Endothelial cell of umbilical vein (primary cell): ENCODE results near the gene NPSR1. TPM values are rescaled to one million over a fixed set of nuclear protein-coding genes. Genes with fewer than 3 reads are reported as not detected.

Source experiments
- BruUV-seq: library from RNA; stranded (reverse); fragments of 400-500 nt; replicated peaks from 2 replicates; lab custom pipeline; 2021; lab: Mats Ljungman, UMichigan
- CTCF ChIA-PET: fragments of 300-600, 350-600 bp; sonication (Branson Sonifier 250); formaldehyde crosslinking; loops from one replicate; lab custom pipeline; 2021; ENCODE audit warnings: antibody characterized with exemption, inconsistent platforms; lab: Charles Lee
- POLR2A ChIA-PET: fragments of 300-600, 350-600 bp; sonication (Branson Sonifier 250); formaldehyde crosslinking; loops from one replicate; lab custom pipeline; 2021; ENCODE audit warnings: antibody characterized with exemption, inconsistent platforms; lab: Charles Lee
- DNase-seq: peaks from one replicate; pipeline ENCODE4 v3.0.0-alpha.2; 2011; ENCODE audit warnings: low read depth, low spot score
- FAIRE-seq: peaks from 2 replicates; lab custom pipeline; 2011; peaks lifted over from hg19 to GRCh38; lab: Jason Lieb, UNC
- H2AFZ ChIP-seq: 2 replicates; pipeline ENCODE4 v1.6.0; 2012; ENCODE audit warnings: low read depth, low read length, control low read depth, inconsistent platforms
- H3K27ac ChIP-seq: 2 replicates; pipeline ENCODE4 v1.5.1; 2011; ENCODE audit warnings: low read depth, mild to moderate bottlenecking, control low read depth, low read length, moderate library complexity; ENCODE audit not compliant: insufficient read depth
- H3K27me3 ChIP-seq, 2 experiments: 2 replicates each; pipeline versions ENCODE4 v1.6.0 to v1.6.1; 2011; ENCODE audit warnings: low read length in 2 of 2, mixed read lengths in 1 of 2; ENCODE audit not compliant: control insufficient read depth in 2 of 2, insufficient read depth in 2 of 2
- H3K36me3 ChIP-seq, 2 experiments: 2 replicates in 1 of 2; 3 replicates in 1 of 2; pipeline ENCODE4 v1.5.1; 2011; ENCODE audit warnings: low read length in 2 of 2, mild to moderate bottlenecking in 1 of 2, moderate library complexity in 1 of 2; ENCODE audit not compliant: control insufficient read depth in 2 of 2, insufficient read depth in 2 of 2; ENCODE audit errors: extremely low read depth in 1 of 2
- H3K4me1 ChIP-seq: 3 replicates; pipeline ENCODE4 v1.5.1; 2011; ENCODE audit warnings: mild to moderate bottlenecking, low read length; ENCODE audit not compliant: control insufficient read depth, insufficient read depth; ENCODE audit errors: extremely low read depth
- H3K4me2 ChIP-seq: 2 replicates; pipeline ENCODE4 v1.6.1; 2011; ENCODE audit warnings: low read length, control low read depth, mixed read lengths; ENCODE audit not compliant: insufficient read depth
- H3K4me3 ChIP-seq, 3 experiments: fragments of 200-600 bp in 1 of 3; sonication (generic), shearing (Covaris generic) in 1 of 3; replicated peaks in 1 of 3; 2 replicates each; pipeline ENCODE4 v1.5.1; 2011 to 2016; ENCODE audit warnings: control low read depth in 3 of 3, low read length in 3 of 3, mild to moderate bottlenecking in 2 of 3, inconsistent platforms in 1 of 3, low read depth in 1 of 3, moderate library complexity in 1 of 3; ENCODE audit not compliant: insufficient read depth in 1 of 3
- H3K79me2 ChIP-seq: 2 replicates; pipeline ENCODE4 v1.6.0; 2012; ENCODE audit warnings: low read length, inconsistent platforms; ENCODE audit not compliant: control insufficient read depth, insufficient read depth
- H3K9ac ChIP-seq: replicated peaks from 2 replicates; pipeline ENCODE3; 2011; ENCODE audit warnings: low read length, control low read depth; ENCODE audit not compliant: insufficient read depth; ENCODE audit errors: extremely low read depth
- H3K9me1 ChIP-seq: replicated peaks from 3 replicates; pipeline ENCODE4 v1.6.0; 2011; ENCODE audit warnings: mild to moderate bottlenecking, low read length; ENCODE audit not compliant: control insufficient read depth, insufficient read depth; ENCODE audit errors: extremely low read depth
- H3K9me3 ChIP-seq: replicated peaks from 2 replicates; pipeline ENCODE4 v1.5.1; 2012; ENCODE audit warnings: low read length, inconsistent platforms; ENCODE audit not compliant: control insufficient read depth, insufficient read depth
- H4K20me1 ChIP-seq: replicated peaks from 2 replicates; pipeline ENCODE3; 2011; ENCODE audit warnings: mild to moderate bottlenecking, low read length; ENCODE audit not compliant: control insufficient read depth, insufficient read depth; ENCODE audit errors: extremely low read depth
- EZH2 ChIP-seq: IDR thresholded peaks from 2 replicates; pipeline ENCODE4 v1.6.1; 2012; ENCODE audit warnings: borderline replicate concordance, low read depth, mild to moderate bottlenecking, moderate library complexity, low read length, inconsistent platforms; ENCODE audit not compliant: severe bottlenecking
- FOS ChIP-seq: IDR thresholded peaks from 2 replicates; pipeline ENCODE4 v1.6.1; 2011; ENCODE audit warnings: mild to moderate bottlenecking, low read length, moderate library complexity, borderline replicate concordance; ENCODE audit not compliant: insufficient read depth
- GATA2 ChIP-seq: IDR thresholded peaks from 2 replicates; pipeline ENCODE4 v1.7.0; 2011; ENCODE audit warnings: low read depth, mild to moderate bottlenecking, moderate library complexity, mixed read lengths, low read length; ENCODE audit not compliant: insufficient read length, insufficient read depth
- JUN ChIP-seq: IDR thresholded peaks from 2 replicates; pipeline ENCODE4 v1.6.1; 2011; ENCODE audit warnings: borderline replicate concordance, low read depth; ENCODE audit not compliant: insufficient read length, insufficient read depth
- MYC ChIP-seq: IDR thresholded peaks from one replicate; pipeline ENCODE4 v1.6.1; 2011; ENCODE audit warnings: mild to moderate bottlenecking, low read depth, low read length
- POLR2A ChIP-seq: IDR thresholded peaks from 2 replicates; pipeline ENCODE4 v1.6.1; 2012; ENCODE audit warnings: low read depth, mild to moderate bottlenecking, control low read depth, low read length
- POLR2AphosphoS5 ChIP-seq: IDR thresholded peaks from 2 replicates; pipeline ENCODE4 v1.6.1; 2012; ENCODE audit warnings: low read depth, mild to moderate bottlenecking, control low read depth, low read length, moderate library complexity; ENCODE audit not compliant: insufficient read depth
- dilution Hi-C: fragments of 300-500 bp; cut with MboI; formaldehyde crosslinking; loops from one replicate; pipeline ENCODE4 v1.15.0; 2019; ENCODE audit warnings: low sequenced_read_pairs; ENCODE audit not compliant: extremely low pct_ligation_motif_present
- intact Hi-C: fragments of 100-400 bp; cut with micrococcal nuclease; formaldehyde crosslinking; loops from one replicate; pipeline ENCODE4 v1.10.0; 2022
- polyA plus RNA-seq, 4 experiments: library from polyadenylated mRNA; depleted of rRNA in 3 of 4; stranded (reverse) in 3 of 4; unstranded in 1 of 4; fragments of >200 nt; gene quantifications; 2 replicates each; pipeline versions ENCODE4 v1.2.1 to v1.2.3, GENCODE V29; 2011 to 2012; ENCODE audit warnings: missing spikeins in 1 of 4
- total RNA-seq: library from RNA; stranded (reverse); gene quantifications from 2 replicates; pipeline ENCODE4 v1.2.3, GENCODE V29; 2021
- TF ChIP-seq, protein P1 (sequence below): IDR thresholded peaks from 2 replicates; pipeline ENCODE4 v1.6.1; 2011; ENCODE audit not compliant: insufficient read depth, insufficient read length
- TF ChIP-seq, protein P2 (sequence below), 2 donors: IDR thresholded peaks; 1 replicate in 1 of 2; 2 replicates in 1 of 2; pipeline ENCODE4 v1.5.1; 2011; ENCODE audit warnings: low read length in 2 of 2, mild to moderate bottlenecking in 2 of 2, moderate library complexity in 2 of 2, control low read depth in 1 of 2, inconsistent platforms in 1 of 2, low read depth in 1 of 2; ENCODE audit not compliant: insufficient read depth in 1 of 2; ENCODE audit errors: extremely low read depth in 1 of 2

Gene NPSR1
- total and polyA plus RNA-seq, 2 donors (not counting 3 experiments of a cell fraction or from before 2014, with no cell fraction given), result not detected

DNA sequence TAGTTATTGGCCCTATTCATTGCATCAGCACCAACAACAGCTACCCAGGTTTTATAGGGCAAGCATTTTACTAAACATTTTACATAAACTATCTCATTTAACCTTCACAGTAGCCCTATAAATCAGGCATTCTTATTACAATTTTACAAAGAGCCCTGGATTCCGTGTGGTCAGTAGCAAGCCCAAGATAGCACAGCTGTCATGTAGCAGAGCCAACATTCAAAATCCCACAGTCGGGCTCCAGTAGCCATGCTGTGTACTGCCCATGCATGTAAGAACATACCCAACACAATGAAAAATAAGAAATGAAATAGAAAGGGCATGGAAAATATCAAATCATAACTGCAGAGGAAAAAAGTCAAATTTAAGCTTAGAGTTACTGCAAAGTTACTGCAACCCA lies 102.3 kb downstream of the NPSR1 start:
- TF ChIP-seq POLR2AphosphoS5, result no peak
- no peak for TF ChIP-seq FOS
- no peak for TF ChIP-seq MYC
- TF ChIP-seq JUN, result no peak
- TF ChIP-seq, protein P1, sequence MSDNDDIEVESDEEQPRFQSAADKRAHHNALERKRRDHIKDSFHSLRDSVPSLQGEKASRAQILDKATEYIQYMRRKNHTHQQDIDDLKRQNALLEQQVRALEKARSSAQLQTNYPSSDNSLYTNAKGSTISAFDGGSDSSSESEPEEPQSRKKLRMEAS, result no peak
- TF ChIP-seq POLR2A, result no peak
- TF ChIP-seq GATA2, result no peak
- TF ChIP-seq EZH2, result no peak
- TF ChIP-seq, protein P2, sequence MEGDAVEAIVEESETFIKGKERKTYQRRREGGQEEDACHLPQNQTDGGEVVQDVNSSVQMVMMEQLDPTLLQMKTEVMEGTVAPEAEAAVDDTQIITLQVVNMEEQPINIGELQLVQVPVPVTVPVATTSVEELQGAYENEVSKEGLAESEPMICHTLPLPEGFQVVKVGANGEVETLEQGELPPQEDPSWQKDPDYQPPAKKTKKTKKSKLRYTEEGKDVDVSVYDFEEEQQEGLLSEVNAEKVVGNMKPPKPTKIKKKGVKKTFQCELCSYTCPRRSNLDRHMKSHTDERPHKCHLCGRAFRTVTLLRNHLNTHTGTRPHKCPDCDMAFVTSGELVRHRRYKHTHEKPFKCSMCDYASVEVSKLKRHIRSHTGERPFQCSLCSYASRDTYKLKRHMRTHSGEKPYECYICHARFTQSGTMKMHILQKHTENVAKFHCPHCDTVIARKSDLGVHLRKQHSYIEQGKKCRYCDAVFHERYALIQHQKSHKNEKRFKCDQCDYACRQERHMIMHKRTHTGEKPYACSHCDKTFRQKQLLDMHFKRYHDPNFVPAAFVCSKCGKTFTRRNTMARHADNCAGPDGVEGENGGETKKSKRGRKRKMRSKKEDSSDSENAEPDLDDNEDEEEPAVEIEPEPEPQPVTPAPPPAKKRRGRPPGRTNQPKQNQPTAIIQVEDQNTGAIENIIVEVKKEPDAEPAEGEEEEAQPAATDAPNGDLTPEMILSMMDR (IDR thresholded peaks at IDR 0.05; ENCODE audit: extremely low read depth in 1 of 2, insufficient read depth in 1 of 2, low read depth in 1 of 2, low read length in 2 of 2), result no peak
- Histone ChIP-seq H3K27ac (no peak overlapping the region), H3K27me3 (peaks cover 2 to 15% of the 10 kb centered on the region in 2 experiments), H3K9me1 (no peaks in the 10 kb centered on the region), H2AFZ (no peak overlapping the region), H3K36me3 (no peaks in the 10 kb centered on the region), H3K4me2 (no peak overlapping the region), H3K79me2 (no peaks in the 10 kb centered on the region), H3K9ac (no peak overlapping the region), H4K20me1 (no peaks in the 10 kb centered on the region), H3K4me3 (no peak overlapping the region), H3K9me3 (no peaks in the 10 kb centered on the region), H3K4me1 (no peaks in the 10 kb centered on the region)
- intact Hi-C loops (no loop called here), dilution Hi-C loops (no loop called here)
- DNase-seq (no peak), FAIRE-seq (no peak)
- BruUV-seq, result no TSS peak
- POLR2A ChIA-PET, result no interaction called here
- CTCF ChIA-PET, result interaction anchor here (0.8 to 1.7 kb wide), 7 partner anchors 9 to 760 kb away, joined by 3 to 5 read pairs (median 3); no protein-coding TSS in a partner anchor
